CD4-positive, alpha-beta T cell treated with Interleukin-15 for 4 hours (primary cell): Measurements from ENCODE around the gene BCDIN3D.
"Not testable (repeated sequence)": the region's sequence is repeated elsewhere in the genome, so short reads cannot be mapped to it uniquely, and the experiment has no call there.

ENCODE experiments used
- DNase-seq: peaks from one replicate; pipeline ENCODE4 v3.0.0-alpha.2; 2020; ENCODE audit warnings: low spot score

The BCDIN3D gene

GRCh38 chr12:49876070-49876469 lies 33.2 kb upstream of the BCDIN3D start:
- DNase-seq: no peak

GRCh38 chr12:49875115-49875720 lies 32.3 kb upstream of the BCDIN3D start:
- DNase-seq: no peak

- DNase-seq: no peak
Observed at GRCh38 chr12:49874142-49874897, 31.4 kb upstream of the BCDIN3D start.

- DNase-seq: no peak
Observed at GRCh38 chr12:49873361-49873934, 30.5 kb upstream of the BCDIN3D start.

GRCh38 chr12:49872781-49873181 lies 29.9 kb upstream of the BCDIN3D start:
- DNase-seq: no peak

GRCh38 chr12:49872381-49872780 lies 29.5 kb upstream of the BCDIN3D start:
- DNase-seq: no peak

- not testable (repeated sequence) for DNase-seq
Observed at GRCh38 chr12:49871811-49872251, 28.9 kb upstream of the BCDIN3D start.

GRCh38 chr12:49871263-49871561 lies 28.3 kb upstream of the BCDIN3D start:
- no peak for DNase-seq

GRCh38 chr12:49870501-49871262 lies 27.8 kb upstream of the BCDIN3D start:
- DNase-seq: no peak

- DNase-seq: no peak
Observed at GRCh38 chr12:49869816-49870500, 27.1 kb upstream of the BCDIN3D start.

- no peak for DNase-seq
Observed at GRCh38 chr12:49868952-49869815, 26.3 kb upstream of the BCDIN3D start.

GRCh38 chr12:49868449-49868848 lies 25.5 kb upstream of the BCDIN3D start:
- DNase-seq: no peak

- no peak for DNase-seq
Observed at GRCh38 chr12:49867570-49868341, 24.9 kb upstream of the BCDIN3D start.

- DNase-seq: peak; percentile 73
Observed at GRCh38 chr12:49866859-49867569, 24.1 kb upstream of the BCDIN3D start.

- DNase-seq: no peak
Observed at GRCh38 chr12:49865782-49866135, 22.9 kb upstream of the BCDIN3D start.

GRCh38 chr12:49865109-49865781 lies 22.3 kb upstream of the BCDIN3D start:
- DNase-seq: no peak

- DNase-seq: no peak
Observed at GRCh38 chr12:49864798-49865090, 21.8 kb upstream of the BCDIN3D start.

GRCh38 chr12:49863946-49864797 lies 21.3 kb upstream of the BCDIN3D start:
- no peak for DNase-seq

- not testable (repeated sequence) for DNase-seq
Observed at GRCh38 chr12:49860921-49861320, 18.0 kb upstream of the BCDIN3D start.
